ENCODE data around the gene RNF214.

Gene RNF214

DNA sequence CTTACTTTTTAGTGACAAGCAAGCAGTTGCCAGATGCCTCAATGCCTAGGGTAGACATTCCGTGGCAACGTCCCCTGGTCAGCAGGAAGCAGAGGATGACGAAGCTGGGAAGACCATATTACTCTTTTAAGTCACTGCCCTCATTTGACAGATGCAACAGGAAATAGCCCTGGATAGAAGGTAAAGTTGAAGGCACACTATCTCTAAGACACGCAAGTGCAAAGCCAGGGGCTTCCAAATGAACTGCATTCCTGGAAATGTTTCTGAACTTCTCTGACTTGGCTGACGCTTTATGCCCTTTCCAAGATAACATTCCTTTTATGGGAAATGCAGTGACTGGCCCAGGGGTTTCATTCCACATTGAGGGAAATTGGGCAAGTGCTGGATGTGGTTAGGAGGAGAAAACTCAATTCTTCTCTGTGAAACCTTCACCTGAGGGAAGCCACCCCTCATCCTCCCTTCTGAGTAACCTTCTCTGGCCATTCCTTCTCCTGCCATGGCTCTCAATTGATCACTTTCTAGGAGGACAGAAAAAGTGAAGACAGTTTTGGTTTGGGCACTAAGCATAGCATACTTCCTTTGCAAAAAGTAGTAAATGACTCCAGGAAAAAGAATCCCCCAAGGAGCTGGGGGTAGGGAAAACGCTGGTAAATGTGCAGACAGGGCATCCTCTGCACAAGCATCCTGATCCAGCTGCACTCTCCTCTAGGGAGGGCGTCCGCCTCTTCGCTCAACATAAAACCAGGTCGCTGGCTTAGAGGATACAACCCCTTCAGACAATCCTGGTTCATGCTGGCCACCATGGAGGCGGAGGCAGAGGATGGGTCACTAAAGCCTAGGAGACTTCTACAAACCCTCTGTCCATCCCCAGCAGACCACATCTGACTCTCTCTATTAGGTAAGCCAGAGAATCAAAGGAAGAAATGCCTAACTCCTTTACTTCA, 15.1 kb upstream of the RNF214 start:
- no peak for DNase-seq

GRCh38 chr11:117218133-117218915, 14.1 kb upstream of the RNF214 start:
- no peak for DNase-seq

DNA sequence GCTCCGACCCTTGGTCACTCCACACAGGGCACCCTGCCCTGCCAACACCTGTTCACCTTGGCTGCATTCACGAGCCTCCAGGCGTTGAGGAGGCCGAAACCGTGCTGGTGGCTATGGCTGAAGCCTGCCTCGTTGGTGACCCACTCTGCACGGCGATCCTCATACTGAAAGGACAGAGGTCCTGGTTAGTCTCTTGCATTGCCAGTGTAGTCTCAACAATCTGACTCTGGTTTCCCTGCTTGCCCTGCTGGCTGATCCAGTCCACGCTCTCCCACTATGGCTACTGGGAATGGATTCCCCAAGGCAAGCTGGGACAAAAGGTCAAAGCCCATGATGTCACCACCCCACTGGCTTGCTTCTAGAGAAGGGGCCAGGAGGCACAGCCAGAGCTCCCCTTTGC, 13.5 kb upstream of the RNF214 start:
- DNase-seq: no peak

DNA sequence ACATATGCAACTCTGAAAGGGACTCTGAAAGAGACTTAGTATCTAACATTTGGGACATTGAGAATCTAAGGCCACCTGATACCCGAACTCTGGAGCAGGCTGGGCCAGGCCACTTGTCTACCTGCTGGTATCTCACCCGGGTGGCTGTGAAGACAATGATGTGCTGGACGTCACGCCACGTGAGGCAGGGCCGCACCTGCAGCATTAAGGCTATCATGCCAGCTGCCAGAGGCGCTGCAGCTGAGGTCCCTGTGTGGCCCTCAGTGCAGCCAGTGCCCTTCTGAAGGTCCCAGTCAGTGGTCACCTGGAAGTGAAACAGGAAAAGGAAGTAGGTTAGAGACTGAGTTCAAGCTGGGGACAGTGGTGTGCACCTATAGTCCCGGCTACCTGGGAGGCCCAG, 13.0 kb upstream of the RNF214 start:
- DNase-seq: no peak

GRCh38 chr11:117219995-117220394, 12.5 kb upstream of the RNF214 start:
- DNase-seq: no peak

- DNase-seq: no peak
Observed at GRCh38 chr11:117220568-117220967, 11.9 kb upstream of the RNF214 start.

DNA sequence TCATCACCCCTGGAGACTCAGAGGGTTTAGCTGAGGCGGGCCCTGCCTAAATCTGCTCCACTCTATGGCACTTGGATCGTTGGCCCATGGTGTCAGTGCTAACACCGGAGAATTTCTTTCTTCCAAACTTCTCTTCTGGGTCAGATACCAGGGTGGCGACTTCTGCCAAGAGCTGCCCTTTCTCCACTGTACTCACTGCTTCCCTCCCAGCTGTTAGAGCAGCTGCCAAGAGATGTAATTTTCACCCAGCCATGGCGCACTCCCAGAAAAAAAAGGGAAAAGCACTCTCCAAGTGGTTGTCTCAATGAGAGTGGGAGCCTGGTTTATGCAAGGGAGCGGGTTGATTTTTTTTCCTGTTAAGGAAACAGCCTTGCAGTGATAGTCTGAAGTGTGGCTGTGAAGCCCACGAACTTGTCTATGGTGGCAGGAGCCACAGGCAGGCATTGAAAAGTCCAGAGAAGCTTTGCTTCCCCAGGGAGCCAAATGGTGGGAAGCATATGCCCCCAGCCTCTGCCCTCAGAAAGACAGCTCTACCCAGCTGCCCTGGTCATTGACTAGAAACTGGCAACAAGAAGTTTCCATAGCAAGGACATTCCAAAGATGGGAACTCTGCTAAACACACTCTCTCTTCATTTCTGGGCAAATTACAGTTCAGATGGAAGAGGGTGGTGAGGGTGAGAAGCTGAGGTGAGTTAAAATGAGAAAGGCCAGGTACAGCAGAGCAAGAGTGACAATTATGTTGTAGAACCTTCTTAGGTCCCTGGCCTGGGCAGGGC, 11.3 kb upstream of the RNF214 start:
- DNase-seq: no peak

DNA sequence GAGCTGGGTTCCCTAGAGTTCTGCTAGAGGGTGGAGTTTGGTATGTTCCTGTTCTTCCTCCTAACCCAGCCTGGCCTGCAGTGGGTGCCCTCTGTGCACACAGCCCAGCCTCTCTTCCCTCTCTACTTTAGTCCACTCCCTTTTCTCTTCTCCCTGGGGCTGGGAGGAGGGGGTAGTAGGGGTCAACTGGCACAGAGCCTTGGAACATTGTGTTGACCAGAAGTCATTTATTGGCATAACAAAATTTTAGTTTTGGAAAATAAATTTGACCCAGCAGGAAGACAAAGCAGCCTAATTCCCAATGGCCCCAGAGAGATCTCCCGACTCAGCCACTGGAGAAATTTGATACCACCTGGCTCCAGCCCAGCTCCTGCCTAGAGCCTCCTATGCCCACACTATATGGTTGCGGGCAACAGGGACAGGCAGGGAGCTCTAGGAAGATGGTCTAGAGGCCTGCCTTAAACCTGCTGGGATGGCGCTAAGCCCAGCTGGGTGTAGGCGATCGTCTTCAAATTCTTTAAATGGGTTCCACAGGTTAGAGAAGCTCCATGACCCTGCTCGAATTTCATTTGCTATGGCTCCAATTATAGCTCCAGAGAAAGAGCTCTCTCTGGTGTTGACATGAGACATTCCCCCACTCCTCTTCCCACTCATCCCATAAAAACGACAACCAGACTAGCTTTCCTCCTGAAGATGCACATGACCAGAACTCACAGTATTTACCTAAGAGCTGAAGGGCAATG, 10.5 kb upstream of the RNF214 start:
- no peak for DNase-seq

GRCh38 chr11:117222991-117223740, 9.3 kb upstream of the RNF214 start:
- DNase-seq: no peak

GRCh38 chr11:117223741-117224689, 8.5 kb upstream of the RNF214 start:
- DNase-seq: no peak

GRCh38 chr11:117225553-117226170, 6.8 kb upstream of the RNF214 start:
- no peak for DNase-seq

DNA sequence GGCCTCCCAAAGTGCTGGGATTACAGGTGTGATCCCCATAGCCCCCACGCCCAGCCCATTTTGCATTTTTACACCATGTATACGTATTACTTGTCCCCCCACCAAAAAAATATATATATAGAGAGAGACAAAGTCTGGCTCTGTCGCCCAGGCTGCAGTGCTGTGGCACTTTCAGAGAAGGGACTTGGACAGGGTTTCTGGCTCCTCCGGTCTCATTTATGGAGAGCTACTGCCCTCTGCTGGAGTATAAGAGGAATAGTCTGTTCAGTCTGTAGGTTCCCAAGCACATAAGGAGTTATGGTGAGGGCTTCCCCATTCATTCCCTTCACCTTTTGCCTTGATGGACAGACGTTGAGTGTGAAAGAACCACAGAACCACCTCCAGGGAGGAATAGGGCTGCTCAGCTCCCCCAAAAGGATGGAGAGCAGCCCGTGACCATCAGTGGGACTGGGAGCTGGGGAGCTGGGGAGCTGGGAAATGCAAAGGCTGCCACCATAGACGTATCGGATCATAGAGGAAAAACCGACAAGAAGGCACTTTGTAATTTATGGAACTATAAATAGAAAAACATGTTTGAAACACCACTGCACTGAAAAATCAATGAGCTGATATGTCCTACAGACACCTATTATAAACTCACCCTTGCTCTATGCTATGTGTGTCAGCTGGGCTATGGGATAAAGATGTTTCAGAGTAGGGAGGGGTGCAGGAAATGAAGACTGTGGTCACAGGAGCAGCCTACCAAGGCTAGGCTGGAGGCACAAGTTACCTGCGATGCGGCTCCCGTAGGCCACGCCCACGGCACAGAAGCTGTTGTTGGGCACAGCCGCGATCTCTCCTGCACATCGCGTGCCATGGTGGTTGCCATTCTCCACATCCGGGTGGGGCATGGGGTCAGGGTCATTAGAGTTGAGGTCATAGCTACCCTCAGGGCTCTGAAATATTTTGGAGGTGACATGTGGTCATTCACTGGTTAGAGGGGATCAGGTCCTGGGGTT, 5.8 kb upstream of the RNF214 start:
- peak; percentile 36 for DNase-seq

- DNase-seq: no peak
Observed at GRCh38 chr11:117228091-117228490, 4.4 kb upstream of the RNF214 start.

GRCh38 chr11:117229411-117229810, 3.1 kb upstream of the RNF214 start:
- no peak for DNase-seq

- no peak for DNase-seq
Observed at GRCh38 chr11:117229931-117230285, 2.6 kb upstream of the RNF214 start.

GRCh38 chr11:117230286-117230961, 2.0 kb upstream of the RNF214 start:
- peak; percentile 17 for DNase-seq

DNA sequence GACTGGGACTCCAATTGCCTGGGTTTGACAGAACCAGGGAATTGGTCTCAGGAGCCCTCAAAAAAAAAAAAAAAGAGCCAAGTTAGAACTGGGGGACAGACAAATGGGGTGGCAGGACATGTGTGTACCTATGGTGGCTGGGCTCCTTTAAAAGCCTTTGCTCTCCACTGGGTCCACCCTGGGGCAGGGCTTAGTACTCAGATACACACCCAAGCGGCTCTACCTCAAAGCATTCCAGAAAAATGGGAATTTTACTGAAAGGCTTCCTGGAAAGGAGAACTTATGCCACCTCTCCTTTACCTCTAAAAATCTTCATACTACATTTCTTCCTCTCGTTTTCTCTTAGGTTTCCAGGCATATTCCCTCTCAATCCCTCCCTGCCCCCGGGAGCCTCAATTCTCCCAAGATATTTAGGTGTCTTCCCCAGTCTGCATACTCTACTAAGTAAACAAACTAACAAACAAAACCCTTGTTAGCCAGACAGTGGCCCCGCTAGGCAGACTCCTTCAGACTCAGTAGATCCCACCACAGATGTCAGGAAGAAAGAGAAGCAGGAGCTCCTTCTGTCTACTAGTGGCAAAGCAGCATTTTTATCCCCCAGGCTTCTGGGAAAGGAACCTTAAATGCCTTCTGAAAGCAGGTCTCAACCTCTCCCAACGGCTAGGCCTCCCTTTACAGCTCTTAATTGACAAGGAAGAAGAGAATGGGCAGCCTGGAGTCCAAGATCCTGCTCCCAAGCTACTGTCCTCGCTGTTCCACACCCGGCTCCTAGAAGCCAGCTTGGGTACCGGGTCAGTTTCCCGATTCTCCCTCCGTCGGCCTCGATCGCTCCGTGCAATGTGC, 1.3 kb upstream of the RNF214 start:
- no peak for DNase-seq

DNA sequence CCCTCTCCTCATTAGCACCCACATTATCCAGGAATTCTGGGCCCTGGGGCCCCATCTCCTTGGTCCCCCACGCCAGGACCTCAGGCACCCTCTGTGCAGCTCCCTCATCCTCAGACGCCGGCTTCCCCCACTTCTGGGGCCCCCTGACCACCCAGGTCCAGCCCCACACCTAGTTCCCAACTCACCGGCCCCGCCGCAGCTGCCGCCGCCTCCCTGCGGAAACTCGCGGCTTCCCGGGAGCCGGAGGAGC, 704 bp upstream of the RNF214 start, which contains the start of gene PCSK7:
Gene PCSK7 (minus strand): TSS at position 232 of the 250 bp plus-strand sequence. CDS start 2,229 bp downstream, outside the sequence.
- DNase-seq: no peak

Measured in effector CD4-positive, alpha-beta T cell (primary cell).